Panc1 (cell line): ENCODE measurements around the gene CTRB2. TPM values are rescaled to one million over a fixed set of nuclear protein-coding genes. Genes with fewer than 3 reads are reported as not detected.

ENCODE experiments used
- ATAC-seq: fragments of 200-7000 bp; cut with Tn5 transposase; 2 replicates; pipeline ENCODE4 v1.9.1; 2020; ENCODE audit warnings: mild to moderate bottlenecking, moderate library complexity
- BruUV-seq: library from RNA; stranded (reverse); fragments of 400-500 nt; replicated peaks from 2 replicates; lab custom pipeline; 2021; lab: Mats Ljungman, UMichigan
- CTCF ChIA-PET: fragments of 300-600 bp; sonication (Branson Sonifier 250); formaldehyde crosslinking; loops from one replicate; lab custom pipeline; 2022; ENCODE audit warnings: antibody characterized with exemption; lab: Charles Lee
- POLR2A ChIA-PET: fragments of 300-600 bp; sonication (Branson Sonifier 250); formaldehyde crosslinking; loops from one replicate; lab custom pipeline; 2022; ENCODE audit warnings: antibody characterized with exemption; lab: Charles Lee
- DNase-seq: peaks from one replicate; pipeline ENCODE4 v3.0.0-alpha.2; 2010; ENCODE audit warnings: low read depth, low spot score
- H3K27ac ChIP-seq: 2 replicates; pipeline ENCODE4 v1.5.1; 2011; ENCODE audit warnings: mild to moderate bottlenecking, low read length, inconsistent platforms
- H3K27me3 ChIP-seq: fragments of 200-500 bp; sonication (Bioruptor generic); 2 replicates; pipeline ENCODE4 v1.6.0; 2014; ENCODE audit warnings: low read length, inconsistent platforms; ENCODE audit not compliant: control insufficient read depth, insufficient read depth
- H3K36me3 ChIP-seq: fragments of 200-500 bp; sonication (Bioruptor generic); 2 replicates; pipeline ENCODE4 v1.5.1; 2014; ENCODE audit warnings: inconsistent platforms, mild to moderate bottlenecking, low read length, moderate library complexity; ENCODE audit not compliant: control insufficient read depth, insufficient read depth
- H3K4me1 ChIP-seq: 2 replicates; pipeline ENCODE4 v1.5.1; 2011; ENCODE audit warnings: inconsistent platforms, mild to moderate bottlenecking, low read length, moderate library complexity; ENCODE audit not compliant: control insufficient read depth, insufficient read depth
- H3K4me3 ChIP-seq, 2 experiments: 2 replicates each; pipeline ENCODE4 v1.5.1; 2011 to 2012; ENCODE audit warnings: low read depth in 2 of 2, low read length in 2 of 2, mild to moderate bottlenecking in 2 of 2, inconsistent platforms in 1 of 2, moderate library complexity in 1 of 2
- H3K9me3 ChIP-seq: fragments of 200-500 bp; sonication (Bioruptor generic); 2 replicates; pipeline ENCODE4 v1.5.1; 2014; ENCODE audit warnings: low read depth, mild to moderate bottlenecking, inconsistent platforms, low read length, moderate library complexity; ENCODE audit not compliant: control insufficient read depth, insufficient read depth
- CTCF ChIP-seq: fragments of 450-650 bp; IDR thresholded peaks from 2 replicates; pipeline ENCODE4 v1.5.1; 2017; ENCODE audit warnings: mild to moderate bottlenecking
- POLR2AphosphoS5 ChIP-seq: IDR thresholded peaks from 2 replicates; pipeline ENCODE4 v1.6.1; 2012; ENCODE audit warnings: mild to moderate bottlenecking, low read depth, low read length, moderate library complexity
- REST ChIP-seq, 2 experiments: IDR thresholded peaks; 2 replicates each; pipeline ENCODE4 v1.6.1; 2011 to 2012; ENCODE audit warnings: low read depth in 2 of 2, control low read depth in 1 of 2, low read length in 1 of 2, mild to moderate bottlenecking in 1 of 2, moderate library complexity in 1 of 2; ENCODE audit not compliant: insufficient read depth in 1 of 2
- SIN3A ChIP-seq: IDR thresholded peaks from 2 replicates; pipeline ENCODE4 v1.6.1; 2012; ENCODE audit warnings: low read depth, mild to moderate bottlenecking, low read length, moderate library complexity, borderline replicate concordance; ENCODE audit not compliant: insufficient read depth
- TCF7L2 ChIP-seq: IDR thresholded peaks from 2 replicates; pipeline ENCODE4 v1.6.1; 2011; ENCODE audit warnings: mild to moderate bottlenecking, low read depth, low read length, inconsistent platforms
- in situ Hi-C: cut with HindIII; loops from 2 replicates; pipeline ENCODE4 v1.10.0; 2016; ENCODE audit warnings: low sequenced_read_pairs, low pct_unique_long_range_greater_than_20kb
- intact Hi-C: fragments of 100-400 bp; cut with micrococcal nuclease; formaldehyde crosslinking; loops from one replicate; pipeline ENCODE4 v1.10.0; 2022; ENCODE audit not compliant: unreplicated experiment
- total RNA-seq: library from RNA; stranded (reverse); gene quantifications from one replicate; pipeline ENCODE4 v1.2.1, GENCODE V29; 2021; ENCODE audit not compliant: unreplicated experiment

Gene CTRB2
- total RNA-seq, 1 experiment from 2014 or later = 5.0 TPM

- BruUV-seq = no TSS peak
- no peak for ATAC-seq
- H3K4me3 ChIP-seq = no peak overlapping the region
- peaks cover 9% of the 10 kb centered on the region; the same call in 1 of the 2 replicates for H3K36me3 ChIP-seq
- no peaks in the 10 kb centered on the region for H3K9me3 ChIP-seq
- ChIA-PET POLR2A (no interaction called here), CTCF (interaction anchor here (0.6 kb wide), 1 partner anchor 166 kb away, joined by 4 read pairs; no protein-coding TSS in a partner anchor)
- H3K27me3 ChIP-seq = no peaks in the 10 kb centered on the region
- no peak overlapping the region for H3K27ac ChIP-seq
- no peak for DNase-seq
- intact Hi-C loops = no loop called here
- in situ Hi-C loops = no loop called here
- peaks cover 3% of the 10 kb centered on the region; the same call in 1 of the 2 replicates for H3K4me1 ChIP-seq
- TF ChIP-seq POLR2AphosphoS5 (no peak), CTCF (no peak), REST (IDR thresholded peaks at IDR 0.05; ENCODE audit: insufficient read depth in 1 of 2, low read depth in 2 of 2, low read length in 1 of 2) (no peak), TCF7L2 (no peak), SIN3A (no peak)
These were observed 21.4 kb upstream of the CTRB2 start for GRCh38 chr16:75228143-75228976.

GRCh38 chr16:75227361-75228142 lies 20.6 kb upstream of the CTRB2 start:
- Histone ChIP-seq H3K4me1 (peaks cover 3% of the 10 kb centered on the region; the same call in 1 of the 2 replicates), H3K36me3 (peaks cover 4% of the 10 kb centered on the region; the same call in 1 of the 2 replicates), H3K4me3 (no peak overlapping the region), H3K9me3 (no peaks in the 10 kb centered on the region), H3K27me3 (no peaks in the 10 kb centered on the region), H3K27ac (no peak overlapping the region)
- TF ChIP-seq REST (IDR thresholded peaks at IDR 0.05; ENCODE audit: insufficient read depth in 1 of 2, low read depth in 2 of 2, low read length in 1 of 2) (no peak), POLR2AphosphoS5 (no peak; the same call in 1 of the 2 replicates), TCF7L2 (no peak), CTCF (no peak), SIN3A (no peak)
- no peak for DNase-seq
- ATAC-seq = peak; percentile 3
- CTCF ChIA-PET = no interaction called here
- POLR2A ChIA-PET = no interaction called here
- BruUV-seq = no TSS peak
- in situ Hi-C loops = no loop called here
- intact Hi-C loops = no loop called here
